SK-N-SH (cell line): ENCODE results near the gene PARD3B. TPM values are rescaled to one million over a fixed set of nuclear protein-coding genes. Genes with fewer than 3 reads are reported as not detected.

Experiments
- CTCF ChIA-PET: fragments of 300-600, 350-600 bp; formaldehyde crosslinking; extraction: SDS; loops from one replicate; lab custom pipeline; 2021; lab: Yijun Ruan, JAX
- POLR2A ChIA-PET: fragments of 350-600 bp; sonication (Branson Sonifier 250); formaldehyde crosslinking; extraction: SDS; loops from one replicate; lab custom pipeline; 2020; ENCODE audit warnings: antibody characterized with exemption, inconsistent platforms; lab: Yijun Ruan, JAX
- DNase-seq: peaks from one replicate; pipeline ENCODE4 v3.0.0; 2012
- H2AFZ ChIP-seq: fragments of 200-600 bp; sonication (generic); 2 replicates; pipeline ENCODE4 v1.8.1; 2016; ENCODE audit warnings: antibody characterized with exemption, mild to moderate bottlenecking, low read depth
- H3F3A ChIP-seq: fragments of 200-600 bp; sonication (generic); replicated peaks from 2 replicates; pipeline ENCODE3; 2016; ENCODE audit warnings: antibody characterized with exemption, mild to moderate bottlenecking; ENCODE audit not compliant: insufficient read depth
- H3K27ac ChIP-seq, 2 experiments: fragments of 200-500 bp in 1 of 2; fragments of 200-600 bp in 1 of 2; sonication (Bioruptor generic) in 1 of 2; sonication (generic), shearing (Covaris generic) in 1 of 2; 2 replicates each; pipeline versions ENCODE4 v1.5.1 to v1.6.1; 2014 to 2016; ENCODE audit warnings: low read depth in 2 of 2, inconsistent platforms in 1 of 2, low read length in 1 of 2, mild to moderate bottlenecking in 1 of 2, mixed read lengths in 1 of 2
- H3K27me3 ChIP-seq: fragments of 200-600 bp; sonication (generic), shearing (Covaris generic); 2 replicates; pipeline ENCODE4 v1.6.1; 2016; ENCODE audit warnings: mixed run types; ENCODE audit not compliant: insufficient read depth
- H3K36me3 ChIP-seq, 2 experiments: fragments of 200-500 bp in 1 of 2; fragments of 200-600 bp in 1 of 2; sonication (Bioruptor generic) in 1 of 2; sonication (generic) in 1 of 2; replicated peaks in 1 of 2; 2 replicates each; pipeline versions ENCODE3 to v1.5.1; 2014 to 2016; ENCODE audit warnings: low read length in 1 of 2, mild to moderate bottlenecking in 1 of 2; ENCODE audit not compliant: insufficient read depth in 2 of 2, control insufficient read depth in 1 of 2
- H3K4me1 ChIP-seq, 2 experiments: fragments of 200-500 bp in 1 of 2; fragments of 200-600 bp in 1 of 2; sonication (Bioruptor generic) in 1 of 2; sonication (generic), shearing (Covaris generic) in 1 of 2; 2 replicates each; pipeline versions ENCODE4 v1.5.1 to v1.6.1; 2014 to 2016; ENCODE audit warnings: low read depth in 1 of 2, low read length in 1 of 2, mixed run types in 1 of 2; ENCODE audit not compliant: insufficient read depth in 2 of 2, control insufficient read depth in 1 of 2
- H3K4me2 ChIP-seq: fragments of 200-600 bp; sonication (generic), shearing (Covaris generic); 2 replicates; pipeline ENCODE4 v1.6.1; 2017; ENCODE audit warnings: mixed run types
- H3K4me3 ChIP-seq, 2 experiments: fragments of 200-500 bp in 1 of 2; fragments of 200-600 bp in 1 of 2; sonication (Bioruptor generic) in 1 of 2; sonication (generic), shearing (Covaris generic) in 1 of 2; 2 replicates each; pipeline versions ENCODE4 v1.5.1 to v1.8.1; 2014 to 2016; ENCODE audit warnings: low read depth in 2 of 2, inconsistent platforms in 1 of 2, low read length in 1 of 2, mild to moderate bottlenecking in 1 of 2, mixed read lengths in 1 of 2, moderate library complexity in 1 of 2
- H3K79me2 ChIP-seq: fragments of 200-600 bp; sonication (generic); 2 replicates; pipeline ENCODE4 v1.8.1; 2017; ENCODE audit warnings: mild to moderate bottlenecking; ENCODE audit not compliant: insufficient read depth
- H3K9ac ChIP-seq: fragments of 200-600 bp; sonication (generic); 2 replicates; pipeline ENCODE4 v1.6.1; 2017; ENCODE audit warnings: mixed run types
- H3K9me2 ChIP-seq: fragments of 200-600 bp; sonication (generic); 2 replicates; pipeline ENCODE4 v1.6.1; 2017; ENCODE audit warnings: mixed run types
- H3K9me3 ChIP-seq: fragments of 200-600 bp; sonication (generic); 2 replicates; pipeline ENCODE4 v1.6.1; 2017; ENCODE audit warnings: mixed run types, mild to moderate bottlenecking, moderate library complexity
- H4K20me1 ChIP-seq: fragments of 200-600 bp; sonication (generic); 2 replicates; pipeline ENCODE4 v1.6.1; 2017; ENCODE audit warnings: mild to moderate bottlenecking, mixed run types; ENCODE audit not compliant: insufficient read depth
- CHD2 ChIP-seq: fragments of 150-350 bp; IDR thresholded peaks from 2 replicates; pipeline ENCODE4 v1.6.1; 2018; ENCODE audit warnings: low read length; ENCODE audit not compliant: partially characterized antibody
- CTCF ChIP-seq: fragments of 200-600 bp; sonication (generic); IDR thresholded peaks from 2 replicates; pipeline ENCODE4 v1.6.1; 2017; ENCODE audit warnings: antibody characterized with exemption, mild to moderate bottlenecking, moderate library complexity
- ELF1 ChIP-seq: IDR thresholded peaks from 2 replicates; pipeline ENCODE4 v1.4.0; 2012
- EP300 ChIP-seq, 2 experiments: IDR thresholded peaks; 2 replicates each; pipeline versions ENCODE4 v1.4.0 to v1.6.1; 2012; ENCODE audit warnings: borderline replicate concordance in 1 of 2, low read depth in 1 of 2, low read length in 1 of 2
- EZH2phosphoT487 ChIP-seq: fragments of 200-600 bp; sonication (generic); IDR thresholded peaks from 2 replicates; pipeline ENCODE4 v1.6.1; 2017; ENCODE audit warnings: low read depth, mixed run types, mild to moderate bottlenecking, antibody characterized with exemption, moderate library complexity, borderline replicate concordance
- FOSL2 ChIP-seq: IDR thresholded peaks from 2 replicates; pipeline ENCODE4 v1.4.0; 2012; ENCODE audit warnings: low read depth, mild to moderate bottlenecking, moderate library complexity, borderline replicate concordance
- FOXM1 ChIP-seq: IDR thresholded peaks from 2 replicates; pipeline ENCODE4 v1.4.0; 2012; ENCODE audit warnings: low read depth, mild to moderate bottlenecking
- GABPA ChIP-seq: IDR thresholded peaks from 2 replicates; pipeline ENCODE4 v1.4.0; 2012; ENCODE audit warnings: low read depth, mild to moderate bottlenecking
- GATA2 ChIP-seq: sonication (generic); formaldehyde crosslinking; IDR thresholded peaks from 2 replicates; pipeline ENCODE4 v1.5.0; 2020; ENCODE audit warnings: mild to moderate bottlenecking, missing genetic modification reagents
- MXI1 ChIP-seq: IDR thresholded peaks from 2 replicates; pipeline ENCODE4 v1.6.1; 2012; ENCODE audit warnings: mild to moderate bottlenecking, low read depth, low read length, improper control_type of control experiment
- NRF1 ChIP-seq: IDR thresholded peaks from 2 replicates; pipeline ENCODE4 v1.6.1; 2012; ENCODE audit warnings: low read depth, mild to moderate bottlenecking, low read length
- POLR2AphosphoS5 ChIP-seq: IDR thresholded peaks from 2 replicates; pipeline ENCODE4 v1.6.1; 2012; ENCODE audit warnings: low read depth, low read length
- RXRA ChIP-seq: IDR thresholded peaks from 2 replicates; pipeline ENCODE4 v1.4.0; 2012; ENCODE audit warnings: low read depth, mild to moderate bottlenecking, borderline replicate concordance
- SIN3A ChIP-seq: IDR thresholded peaks from 2 replicates; pipeline ENCODE4 v1.6.1; 2012; ENCODE audit warnings: low read depth, mild to moderate bottlenecking, low read length, moderate library complexity, borderline replicate concordance
- TAF1 ChIP-seq: IDR thresholded peaks from 2 replicates; pipeline ENCODE4 v1.6.1; 2012; ENCODE audit warnings: low read depth, mild to moderate bottlenecking, low read length, moderate library complexity, borderline replicate concordance
- TCF12 ChIP-seq: IDR thresholded peaks from 2 replicates; pipeline ENCODE4 v1.4.0; 2012
- USF1 ChIP-seq: IDR thresholded peaks from 2 replicates; pipeline ENCODE4 v1.4.0; 2012; ENCODE audit warnings: low read depth, borderline replicate concordance
- ZBTB33 ChIP-seq: IDR thresholded peaks from 2 replicates; pipeline ENCODE4 v1.4.0; 2012; ENCODE audit warnings: low read depth, borderline replicate concordance
- polyA plus RNA-seq, 3 experiments: library from polyadenylated mRNA; depleted of rRNA; stranded (reverse); fragments of >200 nt; gene quantifications; 2 replicates each; pipeline ENCODE4 v1.2.3, GENCODE V29; 2012
- TF ChIP-seq, protein P1 (sequence below): IDR thresholded peaks from 2 replicates; pipeline ENCODE4 v1.4.0; 2012; ENCODE audit warnings: low read depth

The PARD3B gene
- polyA plus RNA-seq, 1 of the 3 experiments (the other 2 are of a cell fraction), result 0.87 TPM

DNA sequence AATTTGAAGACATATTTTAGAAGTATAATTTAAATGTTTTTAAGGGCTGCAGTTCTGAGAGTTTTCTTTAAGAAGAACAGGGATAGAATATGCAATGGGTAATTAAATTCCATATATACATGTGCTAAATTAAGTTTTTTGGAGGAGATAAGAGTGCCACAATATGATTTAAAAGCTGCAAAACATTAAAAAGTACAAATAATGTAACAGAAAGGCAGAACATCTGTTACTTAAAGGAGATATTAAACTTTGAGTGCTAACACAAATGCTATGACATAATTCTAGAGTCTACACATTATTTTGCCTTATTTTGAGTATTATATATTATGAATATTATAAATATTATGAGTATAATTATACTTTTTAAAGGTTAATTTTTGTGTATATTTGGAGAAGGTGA is 102.4 kb downstream of the PARD3B start:
- no peaks in the 10 kb centered on the region for H3K27me3 ChIP-seq
- H3F3A ChIP-seq, result peaks cover 11% of the 10 kb centered on the region
- H4K20me1 ChIP-seq, result no peaks in the 10 kb centered on the region
- no peaks in the 10 kb centered on the region for H3K9me3 ChIP-seq
- no peak overlapping the region for H2AFZ ChIP-seq
- no peaks in the 10 kb centered on the region for H3K79me2 ChIP-seq
- H3K9ac ChIP-seq, result no peak overlapping the region
- ChIA-PET CTCF (no interaction called here), POLR2A (no interaction called here)
- no peaks in the 10 kb centered on the region for H3K36me3 ChIP-seq
- TF ChIP-seq EZH2phosphoT487 (no peak), USF1 (no peak), TCF12 (no peak), FOXM1 (no peak), GABPA (no peak), EP300 (IDR thresholded peaks at IDR 0.05; ENCODE audit: borderline replicate concordance in 1 of 2, low read depth in 1 of 2, low read length in 1 of 2) (no peak), TAF1 (no peak), SIN3A (no peak), ELF1 (no peak), CTCF (no peak), POLR2AphosphoS5 (no peak), MXI1 (no peak), RXRA (no peak), NRF1 (no peak), ZBTB33 (no peak), CHD2 (no peak), FOSL2 (no peak), GATA2 (no peak)
- TF ChIP-seq, protein P1, sequence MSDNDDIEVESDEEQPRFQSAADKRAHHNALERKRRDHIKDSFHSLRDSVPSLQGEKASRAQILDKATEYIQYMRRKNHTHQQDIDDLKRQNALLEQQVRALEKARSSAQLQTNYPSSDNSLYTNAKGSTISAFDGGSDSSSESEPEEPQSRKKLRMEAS, result no peak
- H3K4me3 ChIP-seq, result no peak overlapping the region
- no peaks in the 10 kb centered on the region; a peak in 1 of 4 replicates for H3K4me1 ChIP-seq
- DNase-seq, result no peak
- H3K9me2 ChIP-seq, result no peaks in the 10 kb centered on the region
- H3K4me2 ChIP-seq, result no peak overlapping the region
- no peak overlapping the region for H3K27ac ChIP-seq
